Epidermal melanocyte (primary cell): ENCODE measurements around the gene TSC22D2.
"Not testable (repeated sequence)": the region's sequence is repeated elsewhere in the genome, so short reads cannot be mapped to it uniquely, and the experiment has no call there.

ENCODE experiments used
- DNase-seq: peaks from one replicate; pipeline ENCODE4 v3.0.0; 2011; ENCODE audit warnings: low spot score; ENCODE audit not compliant: insufficient read length

Gene TSC22D2

GRCh38 chr3:150447631-150448465 is 39.8 kb downstream of the TSC22D2 start:
- DNase-seq = no peak

GRCh38 chr3:150449169-150449721 is 41.1 kb downstream of the TSC22D2 start:
- no peak for DNase-seq

GRCh38 chr3:150450916-150451315 is 42.8 kb downstream of the TSC22D2 start:
- no peak for DNase-seq

- no peak for DNase-seq
These were observed 43.4 kb downstream of the TSC22D2 start for GRCh38 chr3:150451329-150452048.

GRCh38 chr3:150453353-150453752 is 45.3 kb downstream of the TSC22D2 start:
- no peak for DNase-seq

- no peak for DNase-seq
These were observed 46.0 kb downstream of the TSC22D2 start for GRCh38 chr3:150454085-150454484.

GRCh38 chr3:150454622-150455021 is 46.5 kb downstream of the TSC22D2 start:
- DNase-seq = no peak

- no peak for DNase-seq
These were observed 47.2 kb downstream of the TSC22D2 start for GRCh38 chr3:150455341-150455740.

GRCh38 chr3:150458001-150458400 is 49.9 kb downstream of the TSC22D2 start:
- DNase-seq = no peak

GRCh38 chr3:150460484-150460883 is 52.4 kb downstream of the TSC22D2 start:
- DNase-seq = no peak

GRCh38 chr3:150461399-150461798 is 53.3 kb downstream of the TSC22D2 start:
- DNase-seq = no peak

- DNase-seq = no peak
These were observed 54.0 kb downstream of the TSC22D2 start for GRCh38 chr3:150462108-150462507.

GRCh38 chr3:150464684-150465083 is 56.6 kb downstream of the TSC22D2 start:
- no peak for DNase-seq

GRCh38 chr3:150467381-150467780 is 59.3 kb downstream of the TSC22D2 start:
- no peak for DNase-seq

- DNase-seq = no peak
These were observed 61.2 kb downstream of the TSC22D2 start for GRCh38 chr3:150469031-150469930.

GRCh38 chr3:150469931-150470740 is 62.0 kb downstream of the TSC22D2 start:
- DNase-seq = no peak

GRCh38 chr3:150472421-150472820 is 64.3 kb downstream of the TSC22D2 start:
- DNase-seq = no peak

GRCh38 chr3:150473161-150473560 is 65.1 kb downstream of the TSC22D2 start:
- DNase-seq = not testable (repeated sequence)

GRCh38 chr3:150479370-150479769 is 71.3 kb downstream of the TSC22D2 start:
- DNase-seq = no peak

GRCh38 chr3:150480877-150481276 is 72.8 kb downstream of the TSC22D2 start:
- DNase-seq = no peak
